KMS-11 (cell line): ENCODE results near the gene KISS1R.

Experiments
- H2AFZ ChIP-seq: fragments of 200-600 bp; sonication (generic); 2 replicates; pipeline ENCODE4 v1.6.1; 2016; ENCODE audit warnings: antibody characterized with exemption, mixed run types, low read depth
- H3K27ac ChIP-seq: fragments of 200-600 bp; sonication (generic); 2 replicates; pipeline ENCODE4 v1.6.1; 2016; ENCODE audit warnings: mild to moderate bottlenecking, mixed run types
- H3K27me3 ChIP-seq: fragments of 200-600 bp; sonication (generic); 2 replicates; pipeline ENCODE4 v1.6.1; 2017; ENCODE audit warnings: mild to moderate bottlenecking, low read depth, mixed run types, moderate library complexity; ENCODE audit not compliant: insufficient read depth
- H3K36me3 ChIP-seq: fragments of 200-600 bp; sonication (generic); 2 replicates; pipeline ENCODE4 v1.6.1; 2017; ENCODE audit warnings: mild to moderate bottlenecking, mixed run types; ENCODE audit not compliant: insufficient read depth
- H3K4me1 ChIP-seq: fragments of 200-600 bp; sonication (generic); 2 replicates; pipeline ENCODE4 v1.6.1; 2016; ENCODE audit warnings: mild to moderate bottlenecking, low read depth, mixed run types; ENCODE audit not compliant: poor library complexity, severe bottlenecking
- H3K4me2 ChIP-seq: fragments of 200-600 bp; sonication (generic); 2 replicates; pipeline ENCODE4 v1.7.0; 2016; ENCODE audit warnings: mild to moderate bottlenecking, mixed run types
- H3K4me3 ChIP-seq: fragments of 200-600 bp; sonication (generic); IDR thresholded peaks from 2 replicates; pipeline ENCODE4 v1.6.1; 2017; ENCODE audit warnings: low read depth, low read length, mixed read lengths; ENCODE audit not compliant: insufficient read depth
- H3K79me2 ChIP-seq: fragments of 200-600 bp; sonication (generic); 2 replicates; pipeline ENCODE4 v1.6.1; 2016; ENCODE audit warnings: low read depth, mixed run types; ENCODE audit not compliant: insufficient read depth
- H3K9ac ChIP-seq: fragments of 200-600 bp; sonication (generic); 2 replicates; pipeline ENCODE4 v1.6.1; 2016; ENCODE audit warnings: mild to moderate bottlenecking, mixed run types
- H4K20me1 ChIP-seq: fragments of 200-600 bp; sonication (generic); 2 replicates; pipeline ENCODE4 v1.6.1; 2016; ENCODE audit warnings: mild to moderate bottlenecking, mixed run types; ENCODE audit not compliant: insufficient read depth
- TF ChIP-seq, protein P1 (sequence below): fragments of 200-600 bp; sonication (generic); conservative IDR thresholded peaks from 2 replicates; pipeline ENCODE4 v1.6.1; 2017; ENCODE audit warnings: low read depth, mild to moderate bottlenecking, antibody characterized with exemption, low read length, moderate library complexity, mixed read lengths

KISS1R gene

DNA sequence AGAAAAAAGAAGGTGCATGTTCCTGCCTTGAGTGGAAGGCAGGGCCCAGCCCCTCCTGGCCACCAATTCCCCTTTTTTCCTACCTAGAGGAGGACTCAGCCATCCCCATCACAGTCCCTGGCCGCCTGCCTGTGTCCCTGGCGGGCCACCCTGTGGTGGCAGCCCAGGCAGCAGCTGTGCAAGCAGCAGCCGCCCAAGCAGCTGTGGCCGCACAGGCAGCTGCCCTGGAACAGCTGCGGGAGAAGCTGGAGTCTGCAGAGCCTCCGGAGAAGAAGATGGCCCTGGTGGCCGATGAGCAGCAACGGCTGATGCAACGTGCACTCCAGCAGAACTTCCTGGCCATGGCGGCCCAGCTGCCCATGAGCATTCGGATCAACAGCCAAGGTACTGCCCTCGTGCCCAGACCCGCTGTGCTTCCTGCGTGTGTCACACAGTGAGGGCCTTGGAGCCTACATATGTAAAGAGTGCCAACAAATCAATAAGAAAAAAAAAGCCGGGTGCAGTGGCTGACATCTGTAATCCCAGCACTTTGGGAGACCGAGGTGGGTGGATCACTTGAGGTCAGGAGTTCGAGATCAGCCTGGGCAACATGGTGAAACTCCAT, 49.5 kb downstream of the KISS1R start:
- H3K9ac ChIP-seq: no peak overlapping the region
- H4K20me1 ChIP-seq: no peaks in the 10 kb centered on the region
- no peaks in the 10 kb centered on the region for H3K79me2 ChIP-seq
- H3K27me3 ChIP-seq: no peaks in the 10 kb centered on the region
- TF ChIP-seq, protein P1, sequence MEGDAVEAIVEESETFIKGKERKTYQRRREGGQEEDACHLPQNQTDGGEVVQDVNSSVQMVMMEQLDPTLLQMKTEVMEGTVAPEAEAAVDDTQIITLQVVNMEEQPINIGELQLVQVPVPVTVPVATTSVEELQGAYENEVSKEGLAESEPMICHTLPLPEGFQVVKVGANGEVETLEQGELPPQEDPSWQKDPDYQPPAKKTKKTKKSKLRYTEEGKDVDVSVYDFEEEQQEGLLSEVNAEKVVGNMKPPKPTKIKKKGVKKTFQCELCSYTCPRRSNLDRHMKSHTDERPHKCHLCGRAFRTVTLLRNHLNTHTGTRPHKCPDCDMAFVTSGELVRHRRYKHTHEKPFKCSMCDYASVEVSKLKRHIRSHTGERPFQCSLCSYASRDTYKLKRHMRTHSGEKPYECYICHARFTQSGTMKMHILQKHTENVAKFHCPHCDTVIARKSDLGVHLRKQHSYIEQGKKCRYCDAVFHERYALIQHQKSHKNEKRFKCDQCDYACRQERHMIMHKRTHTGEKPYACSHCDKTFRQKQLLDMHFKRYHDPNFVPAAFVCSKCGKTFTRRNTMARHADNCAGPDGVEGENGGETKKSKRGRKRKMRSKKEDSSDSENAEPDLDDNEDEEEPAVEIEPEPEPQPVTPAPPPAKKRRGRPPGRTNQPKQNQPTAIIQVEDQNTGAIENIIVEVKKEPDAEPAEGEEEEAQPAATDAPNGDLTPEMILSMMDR: no peak
- H2AFZ ChIP-seq: no peak overlapping the region
- H3K27ac ChIP-seq: no peak overlapping the region
- H3K4me1 ChIP-seq: no peaks in the 10 kb centered on the region
- peaks cover 4% of the 10 kb centered on the region; the same call in 1 of the 2 replicates for H3K36me3 ChIP-seq
- no peak overlapping the region for H3K4me2 ChIP-seq
- H3K4me3 ChIP-seq: no peak overlapping the region
